Esophagus squamous epithelium (tissue), 5 donors: ENCODE data around the gene GGN. TPM values are rescaled to one million over a fixed set of nuclear protein-coding genes. Genes with fewer than 3 reads are reported as not detected.

Source experiments
- DNase-seq: peaks from one replicate; lab custom pipeline; 2025; lab: John Stamatoyannopoulos, UW
- H3K27ac ChIP-seq, 4 donors: fragments of 200-600 bp; sonication (generic); one replicate each; pipeline ENCODE4 v1.5.1; 2016 to 2019; ENCODE audit warnings: mild to moderate bottlenecking in 1 of 4
- H3K27me3 ChIP-seq, 4 donors: fragments of 200-600 bp; sonication (generic); 1 replicate in 3 of 4; 2 replicates in 1 of 4; pipeline versions ENCODE4 v1.5.1 to v1.6.0; 2017 to 2021; ENCODE audit warnings: antibody characterized with exemption in 1 of 4
- H3K36me3 ChIP-seq, 3 donors: fragments of 200-600 bp; sonication (generic); one replicate each; pipeline ENCODE4 v1.5.1; 2016 to 2019
- H3K4me1 ChIP-seq, 3 donors: fragments of 200-600 bp; sonication (generic); one replicate each; pipeline ENCODE4 v1.5.1; 2017 to 2019
- H3K4me3 ChIP-seq, 4 donors: fragments of 200-600 bp; sonication (generic); 1 replicate in 3 of 4; 2 replicates in 1 of 4; pipeline ENCODE4 v1.5.1; 2016 to 2019; ENCODE audit warnings: mild to moderate bottlenecking in 2 of 4, moderate library complexity in 1 of 4
- H3K9me3 ChIP-seq, 3 donors: fragments of 200-600 bp; sonication (generic); one replicate each; pipeline ENCODE4 v1.5.1; 2016 to 2019
- POLR2A ChIP-seq, 4 donors: fragments of 450-650 bp; IDR thresholded peaks; one replicate each; pipeline ENCODE4 v1.6.1; 2017; ENCODE audit warnings: antibody characterized with exemption in 4 of 4, mild to moderate bottlenecking in 4 of 4, moderate library complexity in 3 of 4
- WGBS, 2 donors: methylation state at CpG; one replicate each; pipeline ENCODE4 v1.1.5; 2018; 5-methylcytosine and 5-hydroxymethylcytosine counted together
- intact Hi-C: fragments of 100-400 bp; cut with DNase I; formaldehyde crosslinking; loops from one replicate; pipeline ENCODE4 v1.15.0; 2022
- total RNA-seq, 4 donors: library from RNA; depleted of rRNA; stranded (reverse); fragments of >200 nt; gene quantifications; one replicate each; pipeline ENCODE4 v1.1.0, GENCODE V29; 2016
- TF ChIP-seq, protein P1 (sequence below), 6 experiments: fragments of 450-650 bp in 4 of 6; fragments of 200-600 bp in 2 of 6; sonication (generic) in 2 of 6; IDR thresholded peaks; one replicate each; pipeline ENCODE4 v1.5.1; 2016 to 2019; ENCODE audit warnings: antibody characterized with exemption in 6 of 6, mild to moderate bottlenecking in 4 of 6, moderate library complexity in 4 of 6
- donor health status: DM: yes; HTN: yes; CAD: no.

The GGN gene
- total RNA-seq, 4 donors from 2014 or later = 0.15 TPM; not detected in 3

DNA sequence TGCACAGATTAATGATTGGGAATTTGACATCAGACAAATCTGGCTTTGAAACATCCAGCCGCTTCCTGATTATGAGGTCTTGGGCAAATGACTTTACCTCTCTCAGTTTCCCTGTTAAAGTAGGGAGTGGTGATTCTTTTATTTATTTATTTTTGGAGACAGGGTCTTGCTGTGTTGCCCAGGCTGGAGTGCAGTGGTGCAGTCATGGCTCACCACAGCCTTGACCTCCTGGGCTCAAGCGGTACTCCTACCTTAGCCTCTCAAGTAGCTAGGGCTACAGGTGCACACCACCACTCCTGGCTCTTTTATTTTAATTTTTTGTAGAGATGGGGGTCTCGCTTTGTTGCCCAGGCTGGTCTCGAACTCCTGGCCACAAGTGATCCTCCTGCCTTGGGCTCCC is 10.8 kb downstream of the GGN start:
- DNase-seq = no peak
- WGBS, 2 donors = 93 to 95% methylated on average over 4 of the region's 4 CpGs
- TF ChIP-seq POLR2A (IDR thresholded peaks at IDR 0.05) = no peak
- TF ChIP-seq, protein P1, sequence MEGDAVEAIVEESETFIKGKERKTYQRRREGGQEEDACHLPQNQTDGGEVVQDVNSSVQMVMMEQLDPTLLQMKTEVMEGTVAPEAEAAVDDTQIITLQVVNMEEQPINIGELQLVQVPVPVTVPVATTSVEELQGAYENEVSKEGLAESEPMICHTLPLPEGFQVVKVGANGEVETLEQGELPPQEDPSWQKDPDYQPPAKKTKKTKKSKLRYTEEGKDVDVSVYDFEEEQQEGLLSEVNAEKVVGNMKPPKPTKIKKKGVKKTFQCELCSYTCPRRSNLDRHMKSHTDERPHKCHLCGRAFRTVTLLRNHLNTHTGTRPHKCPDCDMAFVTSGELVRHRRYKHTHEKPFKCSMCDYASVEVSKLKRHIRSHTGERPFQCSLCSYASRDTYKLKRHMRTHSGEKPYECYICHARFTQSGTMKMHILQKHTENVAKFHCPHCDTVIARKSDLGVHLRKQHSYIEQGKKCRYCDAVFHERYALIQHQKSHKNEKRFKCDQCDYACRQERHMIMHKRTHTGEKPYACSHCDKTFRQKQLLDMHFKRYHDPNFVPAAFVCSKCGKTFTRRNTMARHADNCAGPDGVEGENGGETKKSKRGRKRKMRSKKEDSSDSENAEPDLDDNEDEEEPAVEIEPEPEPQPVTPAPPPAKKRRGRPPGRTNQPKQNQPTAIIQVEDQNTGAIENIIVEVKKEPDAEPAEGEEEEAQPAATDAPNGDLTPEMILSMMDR (IDR thresholded peaks at IDR 0.05) = no peak
- H3K4me3 ChIP-seq = no peak overlapping the region
- H3K36me3 ChIP-seq = peaks cover 15 to 61% (median 17%) of the 10 kb centered on the region in 3 donors
- intact Hi-C loops = no loop called here
- H3K9me3 ChIP-seq = no peaks in the 10 kb centered on the region
- no peak overlapping the region for H3K27ac ChIP-seq
- H3K27me3 ChIP-seq = no peaks in the 10 kb centered on the region
- H3K4me1 ChIP-seq = peaks cover 11 to 31% (median 25%) of the 10 kb centered on the region in 3 donors

- intact Hi-C loops = no loop called here
- Histone ChIP-seq H3K4me3 (no peak overlapping the region), H3K27me3 (no peaks in the 10 kb centered on the region), H3K27ac (no peak overlapping the region), H3K4me1 (peaks cover 11 to 31% (median 25%) of the 10 kb centered on the region in 3 donors), H3K9me3 (no peaks in the 10 kb centered on the region), H3K36me3 (peaks cover 11 to 57% (median 13%) of the 10 kb centered on the region in 3 donors)
- no peak for TF ChIP-seq POLR2A (IDR thresholded peaks at IDR 0.05)
- TF ChIP-seq, protein P1 (IDR thresholded peaks at IDR 0.05) = no peak
- DNase-seq = no peak
- 74% methylated on average over 3 of the region's 3 CpGs for WGBS, 2 donors
Measured at GRCh38 chr19:38376576-38376975, 11.3 kb downstream of the GGN start.

DNA sequence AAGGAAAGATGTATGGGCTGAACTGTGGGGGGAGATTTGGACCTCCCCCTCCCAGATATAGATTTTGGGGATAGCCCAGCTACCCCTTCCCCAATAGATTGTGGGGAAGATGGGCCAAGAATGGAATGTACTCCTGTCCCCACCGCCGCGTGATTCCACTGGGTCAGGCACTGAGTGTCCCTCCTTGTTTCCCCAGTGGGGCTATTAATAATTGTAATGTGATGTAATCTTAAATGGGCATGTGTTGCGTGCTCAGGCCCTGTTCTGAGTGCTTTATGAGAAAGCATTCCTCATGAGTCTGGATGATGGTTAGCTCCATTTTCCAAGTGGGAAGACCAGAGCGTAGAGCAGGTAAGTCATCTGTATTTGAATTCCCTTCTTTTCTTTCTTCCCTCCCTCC is 12.1 kb downstream of the GGN start:
- peaks cover 11 to 31% (median 25%) of the 10 kb centered on the region in 3 donors for H3K4me1 ChIP-seq
- peak overlapping the region in 3 of 4 donors; percentile 91 to 92 (median 91) for H3K27ac ChIP-seq
- TF ChIP-seq, protein P1 (IDR thresholded peaks at IDR 0.05) = no peak
- TF ChIP-seq POLR2A (IDR thresholded peaks at IDR 0.05) = no peak
- no peaks in the 10 kb centered on the region for H3K27me3 ChIP-seq
- peaks cover 2 to 48% (median 8%) of the 10 kb centered on the region in 3 donors for H3K36me3 ChIP-seq
- 55 to 75% methylated on average over 5 of the region's 5 CpGs for WGBS, 2 donors
- intact Hi-C loops = no loop called here
- DNase-seq = no peak
- H3K9me3 ChIP-seq = no peaks in the 10 kb centered on the region
- peak overlapping the region; percentile 70 to 84 (median 74) for H3K4me3 ChIP-seq

DNA sequence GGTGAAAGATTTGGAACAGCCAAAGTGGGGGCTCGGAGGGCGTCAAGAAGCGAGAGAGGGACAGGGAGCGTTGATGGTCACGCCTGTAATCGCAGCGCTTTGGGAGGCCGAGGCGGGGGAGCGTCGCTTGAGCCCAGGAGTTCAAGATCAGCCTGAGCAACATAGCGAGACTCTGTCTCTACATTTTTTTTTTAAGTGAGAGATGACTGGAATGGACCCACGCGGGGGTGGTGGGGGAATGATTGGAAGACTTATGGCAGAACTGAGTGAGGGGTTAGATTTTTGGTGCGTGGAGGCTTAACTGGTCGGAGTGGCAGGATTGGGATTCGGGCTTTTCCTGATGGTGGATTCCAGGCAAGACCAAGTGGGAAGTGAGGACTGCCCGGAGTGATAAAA is 12.7 kb downstream of the GGN start:
- no peak for TF ChIP-seq POLR2A (IDR thresholded peaks at IDR 0.05)
- TF ChIP-seq, protein P1 (IDR thresholded peaks at IDR 0.05) = no peak
- 1 to 2% methylated on average over 15 to 18 of the region's 18 CpGs for WGBS, 2 donors
- Histone ChIP-seq H3K9me3 (no peaks in the 10 kb centered on the region), H3K36me3 (peaks cover 0 to 42% (median 6%) of the 10 kb centered on the region in 3 donors), H3K4me1 (peaks cover 11 to 31% (median 25%) of the 10 kb centered on the region in 3 donors), H3K27me3 (peaks cover 0 to 3% (median 0%) of the 10 kb centered on the region in 4 donors), H3K27ac (peak overlapping the region; percentile 91 to 96 (median 92)), H3K4me3 (peak overlapping the region; percentile 70 to 84 (median 74))
- DNase-seq = no peak
- intact Hi-C loops = no loop called here

- DNase-seq = peak; percentile 97
- Histone ChIP-seq H3K4me1 (peaks cover 11 to 31% (median 25%) of the 10 kb centered on the region in 3 donors), H3K27me3 (peaks cover 0 to 4% (median 0%) of the 10 kb centered on the region in 4 donors), H3K36me3 (peaks cover 0 to 36% (median 6%) of the 10 kb centered on the region in 3 donors), H3K9me3 (no peaks in the 10 kb centered on the region), H3K27ac (peak within 1 kb of the TSS; percentile 91 to 96 (median 92)), H3K4me3 (peak within 1 kb of the TSS; percentile 70 to 84 (median 74))
- WGBS, 2 donors = 0 to 3% methylated on average over 12 to 23 of the region's 65 CpGs
- intact Hi-C loops = no loop called here
- peak in 3 of 4 donors; percentile 88 to 95 (median 93) for TF ChIP-seq POLR2A (IDR thresholded peaks at IDR 0.05)
- TF ChIP-seq, protein P1 (IDR thresholded peaks at IDR 0.05) = peak in 3 of 6 experiments; percentile 7 to 41 (median 12)
Measured at GRCh38 chr19:38374332-38375097, 13.3 kb downstream of the GGN start, which contains the start of gene PSMD8. Gene PSMD8, plus strand, starts transcription at chr19:38374571. Its CDS starts 31 bp downstream, at chr19:38374602.
